T-helper 2 cell treated with Interferon-gamma antibody and Interleukin-4, amounts not matched to agents 100 ng/mL and 5 ng/mL, for 36 hours (primary cell): Measurements from ENCODE around the gene ZMYM4. TPM values are rescaled to one million over a fixed set of nuclear protein-coding genes. Genes with fewer than 3 reads are reported as not detected.
"Not testable (repeated sequence)": the region's sequence is repeated elsewhere in the genome, so short reads cannot be mapped to it uniquely, and the experiment has no call there.

ENCODE experiments used
- intact Hi-C: fragments of 100-400 bp; cut with micrococcal nuclease; formaldehyde crosslinking; loops from one replicate; pipeline ENCODE4 v1.15.1; 2023
- total RNA-seq: library from RNA; stranded (reverse); gene quantifications from 2 replicates; pipeline ENCODE4 v1.2.3, GENCODE V29; 2022

ZMYM4 gene
- total RNA-seq, 1 donor from 2014 or later: 27.4 TPM

- intact Hi-C loops: no loop called here
Measured at GRCh38 chr1:35324486-35324885, 56.0 kb downstream of the ZMYM4 start.

DNA sequence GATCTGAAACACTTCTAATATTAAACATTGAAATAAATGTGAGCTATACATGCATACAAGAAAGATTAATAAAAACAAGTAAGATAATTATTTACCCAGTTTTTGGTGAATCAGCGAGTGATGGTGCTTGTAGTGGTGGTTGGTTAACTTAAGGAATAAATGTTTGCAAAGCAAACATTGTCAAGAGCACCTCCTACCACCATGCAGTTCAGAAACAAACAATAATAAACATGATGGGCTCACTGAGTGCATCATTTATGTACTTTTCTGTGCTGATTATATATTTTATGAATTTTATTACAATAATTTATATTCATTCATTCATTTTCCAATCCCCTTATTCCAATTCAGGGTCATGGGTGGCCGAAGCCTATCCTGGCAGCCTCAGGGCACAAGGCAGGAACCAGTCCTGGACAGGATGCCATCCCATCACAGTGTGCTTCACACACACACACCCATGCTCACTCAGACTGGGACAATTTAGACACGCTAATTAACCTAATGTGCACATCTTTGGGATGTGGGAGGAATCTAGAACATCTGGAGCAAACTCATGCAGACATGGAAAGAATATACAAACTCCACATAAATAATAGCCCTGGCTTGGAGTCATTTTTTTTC, 57.8 kb downstream of the ZMYM4 start:
- intact Hi-C loops: no loop called here

DNA sequence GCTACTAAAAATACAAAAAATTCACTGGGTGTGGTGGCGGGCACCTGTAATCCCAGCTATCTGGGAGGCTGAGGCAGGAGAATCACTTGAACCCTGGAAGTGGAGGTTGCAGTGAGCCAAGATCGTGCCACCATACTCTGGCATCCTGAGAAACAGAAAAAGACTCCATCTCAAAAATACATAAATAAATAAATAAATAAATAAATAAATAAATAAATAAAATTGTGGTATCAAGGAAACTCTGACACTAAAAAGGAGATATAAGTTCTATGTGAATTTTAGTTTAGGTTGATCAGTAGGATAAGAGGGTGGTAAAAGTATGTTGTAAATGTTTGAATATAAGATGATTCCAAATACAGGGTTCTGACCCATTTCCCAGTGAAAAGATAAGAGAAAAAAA, 63.1 kb downstream of the ZMYM4 start:
- intact Hi-C loops: not testable (repeated sequence)

DNA sequence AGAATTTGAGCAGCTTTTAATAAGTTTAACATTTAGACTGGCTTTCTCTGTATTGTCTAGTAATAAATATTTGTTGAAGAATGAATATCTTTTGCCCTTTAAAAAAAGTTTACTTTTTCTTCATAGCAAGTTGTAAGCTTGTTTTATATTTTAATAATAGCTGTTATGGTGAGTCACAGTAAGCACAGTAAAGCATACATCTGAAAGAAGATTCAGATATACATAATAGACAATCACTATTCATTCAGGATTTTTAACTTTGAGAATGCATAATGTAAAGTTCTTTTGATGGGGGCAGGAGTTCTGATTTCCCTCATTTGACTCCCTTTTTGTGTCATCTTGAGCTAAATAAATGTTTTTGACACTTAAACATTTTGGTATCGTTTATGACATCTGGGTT, 66.0 kb downstream of the ZMYM4 start:
- intact Hi-C loops: no loop called here

GRCh38 chr1:35340519-35340918, 72.0 kb downstream of the ZMYM4 start:
- intact Hi-C loops: no loop called here

GRCh38 chr1:35345439-35345981, 77.0 kb downstream of the ZMYM4 start:
- intact Hi-C loops: no loop called here

DNA sequence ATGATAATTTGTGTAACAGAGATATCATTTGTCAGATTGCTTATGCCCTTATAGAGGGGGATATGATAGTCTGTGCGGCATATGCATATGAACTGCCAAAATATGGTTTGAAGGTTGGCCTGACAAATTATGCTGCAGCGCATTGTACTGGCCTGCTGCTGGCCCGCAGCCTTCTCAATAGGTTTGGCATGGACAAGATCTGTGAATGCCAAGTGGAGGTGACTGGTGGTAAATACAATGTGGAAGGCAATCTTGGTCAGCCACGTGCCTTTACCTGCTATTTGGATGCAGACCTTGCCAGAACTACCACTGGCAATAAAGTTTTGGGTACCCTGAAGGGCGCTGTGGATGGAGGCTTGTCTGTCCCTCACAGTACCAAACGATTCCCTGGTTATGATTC, 82.4 kb downstream of the ZMYM4 start:
- intact Hi-C loops: no loop called here

- intact Hi-C loops: no loop called here
Measured at GRCh38 chr1:35359995-35360394, 91.5 kb downstream of the ZMYM4 start.

- intact Hi-C loops: no loop called here
Measured at GRCh38 chr1:35361638-35362037, 93.1 kb downstream of the ZMYM4 start.

GRCh38 chr1:35364741-35365140, 96.2 kb downstream of the ZMYM4 start:
- intact Hi-C loops: no loop called here

DNA sequence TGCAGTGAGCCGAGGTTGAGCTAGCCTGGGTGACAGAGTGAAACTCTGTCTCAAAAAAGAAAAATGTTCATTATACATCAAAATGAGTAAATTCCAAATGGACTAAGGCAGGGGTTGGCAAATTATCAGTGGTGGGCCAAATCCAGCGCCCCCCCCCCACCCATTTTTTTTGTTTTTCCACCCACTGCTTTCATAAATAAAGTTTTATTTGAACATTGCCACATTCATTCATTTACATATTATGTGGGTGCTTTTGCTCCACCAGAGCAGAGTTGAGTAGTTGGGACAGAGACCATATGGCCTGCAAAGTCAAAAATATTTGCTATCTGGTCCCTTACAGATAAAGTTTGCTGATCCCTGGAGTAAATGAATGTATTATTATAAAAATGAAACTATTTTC, 99.4 kb downstream of the ZMYM4 start:
- intact Hi-C loops: no loop called here

DNA sequence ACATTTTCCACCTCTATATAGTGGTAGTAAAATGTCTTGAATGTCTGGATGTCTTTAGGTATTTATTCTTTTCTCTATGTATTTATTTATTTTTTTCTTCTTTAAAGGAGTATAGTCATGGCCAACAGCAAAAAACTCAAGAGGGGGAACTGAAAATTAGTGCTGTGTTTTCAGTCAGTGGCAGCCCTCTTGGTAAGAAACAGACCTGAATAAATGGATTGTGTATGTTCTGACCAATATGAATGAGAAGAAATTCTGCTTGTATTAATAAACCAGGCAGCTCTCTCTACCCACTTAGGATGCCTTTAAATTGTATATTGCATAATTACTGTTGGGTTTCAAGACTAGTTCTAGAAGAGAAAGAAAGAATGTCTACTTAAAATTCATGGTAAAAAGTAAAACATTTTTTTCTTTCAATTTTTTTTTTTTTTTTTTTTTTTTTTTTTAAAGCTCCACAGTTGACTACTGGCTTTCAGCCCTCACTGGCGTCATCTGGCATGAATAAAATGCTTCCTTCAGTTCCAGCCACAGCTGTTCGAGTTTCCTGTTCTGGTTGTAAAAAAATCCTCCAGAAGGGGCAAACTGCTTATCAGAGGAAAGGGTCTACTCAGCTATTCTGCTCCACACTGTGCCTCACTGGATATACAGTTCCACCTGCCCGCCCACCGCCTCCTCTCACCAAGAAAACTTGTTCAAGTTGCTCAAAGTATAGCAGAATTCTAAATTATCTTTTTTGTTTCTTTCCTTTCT, 101.6 kb downstream of the ZMYM4 start:
- intact Hi-C loops: no loop called here

DNA sequence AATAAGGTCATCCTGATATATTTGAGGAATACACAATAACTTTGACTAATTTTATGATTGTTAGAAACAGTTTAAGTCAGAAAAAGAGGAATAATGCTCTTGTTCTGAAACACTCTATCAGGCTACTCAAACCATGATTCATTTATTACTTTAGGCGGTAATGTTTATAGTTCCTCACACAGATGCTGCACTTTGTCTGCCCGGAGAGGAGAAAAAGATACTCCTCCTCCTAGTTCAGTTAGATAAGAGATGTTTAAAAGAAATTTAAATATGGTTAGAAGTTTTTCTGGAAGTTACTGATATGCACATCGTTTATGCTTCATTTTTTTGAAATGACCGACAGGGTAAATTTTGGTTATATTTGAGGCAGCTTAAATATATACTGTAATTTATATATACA, 103.0 kb downstream of the ZMYM4 start:
- intact Hi-C loops: no loop called here

- intact Hi-C loops: no loop called here
Measured at GRCh38 chr1:35377555-35377954, 109.0 kb downstream of the ZMYM4 start.

DNA sequence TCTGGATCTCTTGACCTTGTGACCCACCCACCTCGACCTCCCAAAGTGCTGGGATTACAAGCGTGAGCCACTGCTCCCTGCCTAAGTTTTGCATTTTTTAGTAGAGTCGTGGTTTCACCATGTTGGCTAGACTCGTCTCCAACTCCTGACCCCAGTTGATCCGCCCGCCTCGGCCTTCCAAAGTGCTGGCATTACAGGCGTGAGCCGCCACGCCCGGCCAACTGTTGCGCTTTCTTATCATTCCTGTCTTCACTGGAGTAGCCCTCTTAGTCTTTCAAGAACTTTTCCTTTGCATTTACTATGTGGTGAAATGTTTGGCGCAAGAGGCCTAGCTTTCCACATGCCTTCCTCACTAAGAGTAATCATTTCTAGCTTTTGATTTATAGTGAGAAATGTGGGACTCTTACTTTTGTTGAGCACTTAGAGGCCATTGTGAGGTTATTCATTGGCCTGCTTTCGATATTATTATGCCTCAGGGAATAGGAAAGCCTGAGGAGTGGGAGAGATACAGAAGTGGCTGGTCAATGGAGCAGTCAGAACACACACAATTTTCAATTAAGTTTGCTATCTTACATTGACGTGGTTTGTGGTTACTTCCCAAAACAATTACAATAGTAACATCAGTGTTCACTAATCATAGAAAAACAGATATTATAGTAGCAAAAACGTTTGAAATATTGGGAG, 111.0 kb downstream of the ZMYM4 start:
- intact Hi-C loops: no loop called here

GRCh38 chr1:35380111-35380510, 111.6 kb downstream of the ZMYM4 start:
- intact Hi-C loops: not testable (repeated sequence)

DNA sequence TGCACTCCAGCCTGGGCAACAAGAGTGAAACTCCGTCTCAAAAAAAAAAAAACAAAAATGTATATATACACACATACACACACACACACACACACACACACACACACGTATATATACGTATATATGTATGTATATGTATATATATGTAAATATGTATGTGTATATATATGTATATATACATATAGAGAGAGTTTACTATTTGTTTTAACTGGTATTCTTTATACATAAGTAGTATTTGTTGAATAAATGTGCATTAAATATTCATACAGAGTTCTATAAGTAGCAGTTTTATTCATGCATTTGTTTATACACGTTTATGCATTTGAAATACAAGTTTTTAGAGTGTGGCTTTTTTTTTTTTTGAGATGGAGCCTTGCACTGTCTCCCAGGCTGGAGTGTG, 113.6 kb downstream of the ZMYM4 start:
- intact Hi-C loops: no loop called here

GRCh38 chr1:35386290-35386689, 117.8 kb downstream of the ZMYM4 start:
- intact Hi-C loops: no loop called here

DNA sequence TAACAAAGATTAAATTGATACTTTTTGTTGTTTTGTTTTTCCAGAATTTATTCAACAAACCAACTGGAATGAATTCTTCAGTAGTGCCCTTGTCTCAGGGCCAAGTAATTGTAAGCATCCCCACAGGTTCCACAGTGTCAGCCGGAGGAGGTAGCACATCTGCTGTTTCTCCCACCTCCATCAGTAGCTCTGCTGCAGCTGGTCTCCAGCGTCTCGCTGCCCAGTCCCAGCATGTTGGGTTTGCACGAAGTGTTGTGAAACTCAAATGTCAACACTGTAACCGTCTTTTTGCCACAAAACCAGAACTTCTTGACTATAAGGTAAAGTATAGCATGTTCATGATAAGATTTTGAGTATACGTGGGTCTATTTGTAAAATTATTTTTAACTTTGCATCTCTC, 118.5 kb downstream of the ZMYM4 start:
- intact Hi-C loops: no loop called here

DNA sequence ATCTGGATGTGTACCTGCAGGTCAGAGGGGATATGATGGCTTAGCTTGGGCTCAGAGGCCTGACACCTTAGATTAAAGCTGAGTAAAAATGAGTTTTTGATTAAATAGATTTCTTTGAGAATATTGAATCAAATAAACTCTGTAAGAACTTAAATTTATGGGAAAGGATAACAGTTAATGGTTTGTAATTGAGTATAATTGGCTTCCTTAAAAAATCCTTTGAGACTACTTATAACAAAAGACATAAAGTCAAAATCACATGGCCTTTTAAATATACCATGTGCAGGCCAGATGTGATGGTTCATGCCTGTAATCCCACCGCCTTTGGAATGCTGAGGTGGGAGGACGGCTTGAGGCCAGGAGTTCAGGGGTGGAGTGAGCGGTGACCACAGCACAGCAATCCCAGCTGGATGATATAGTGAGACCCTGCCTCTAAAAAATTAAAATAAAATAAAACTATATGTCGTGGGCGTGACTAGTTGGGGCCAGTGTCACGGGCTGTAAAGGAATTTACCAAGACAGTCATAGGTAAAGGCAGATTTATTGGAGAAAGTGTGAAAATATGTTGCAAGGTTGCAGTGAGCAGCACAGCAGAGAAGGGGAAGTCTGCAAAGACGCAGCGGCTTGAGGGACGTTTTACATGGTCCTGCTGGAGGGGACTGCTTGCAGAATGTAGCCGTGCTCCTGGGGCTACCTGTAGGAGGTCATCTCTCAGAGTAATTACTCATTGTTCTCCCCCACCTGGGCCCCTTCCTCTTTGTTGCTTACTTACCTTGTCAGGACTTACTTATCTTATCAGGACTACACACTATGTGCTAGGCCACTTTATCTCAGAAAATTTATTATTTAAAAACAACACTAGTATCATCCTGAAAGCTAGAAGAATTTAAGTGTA, 122.3 kb downstream of the ZMYM4 start:
- intact Hi-C loops: no loop called here

DNA sequence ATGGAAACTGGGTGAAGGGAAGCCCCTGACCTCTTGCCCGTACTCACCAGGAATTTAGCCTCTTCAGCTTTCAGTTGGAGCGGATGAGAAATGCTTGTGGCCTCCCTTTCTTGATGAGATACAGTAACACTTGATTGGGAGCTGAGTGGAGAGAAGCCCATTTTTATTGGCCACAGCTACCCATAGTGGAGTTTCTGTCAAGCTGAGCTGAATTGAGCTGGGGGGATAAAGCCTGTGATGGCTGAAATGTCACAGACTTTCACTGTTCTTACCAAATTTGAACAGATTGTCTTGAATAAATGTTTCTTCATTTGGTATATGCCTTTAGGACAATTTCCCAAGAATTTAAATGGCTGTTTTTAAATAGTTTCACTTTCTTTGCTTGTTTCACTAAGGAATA, 125.9 kb downstream of the ZMYM4 start:
- intact Hi-C loops: no loop called here
